NCI-H524 (cell line): Measurements from ENCODE around the gene FBXL16.

Source experiments
- DNase-seq, 2 experiments: peaks; one replicate each; lab custom pipeline; 2025; lab: John Stamatoyannopoulos, UW

The FBXL16 gene

DNA sequence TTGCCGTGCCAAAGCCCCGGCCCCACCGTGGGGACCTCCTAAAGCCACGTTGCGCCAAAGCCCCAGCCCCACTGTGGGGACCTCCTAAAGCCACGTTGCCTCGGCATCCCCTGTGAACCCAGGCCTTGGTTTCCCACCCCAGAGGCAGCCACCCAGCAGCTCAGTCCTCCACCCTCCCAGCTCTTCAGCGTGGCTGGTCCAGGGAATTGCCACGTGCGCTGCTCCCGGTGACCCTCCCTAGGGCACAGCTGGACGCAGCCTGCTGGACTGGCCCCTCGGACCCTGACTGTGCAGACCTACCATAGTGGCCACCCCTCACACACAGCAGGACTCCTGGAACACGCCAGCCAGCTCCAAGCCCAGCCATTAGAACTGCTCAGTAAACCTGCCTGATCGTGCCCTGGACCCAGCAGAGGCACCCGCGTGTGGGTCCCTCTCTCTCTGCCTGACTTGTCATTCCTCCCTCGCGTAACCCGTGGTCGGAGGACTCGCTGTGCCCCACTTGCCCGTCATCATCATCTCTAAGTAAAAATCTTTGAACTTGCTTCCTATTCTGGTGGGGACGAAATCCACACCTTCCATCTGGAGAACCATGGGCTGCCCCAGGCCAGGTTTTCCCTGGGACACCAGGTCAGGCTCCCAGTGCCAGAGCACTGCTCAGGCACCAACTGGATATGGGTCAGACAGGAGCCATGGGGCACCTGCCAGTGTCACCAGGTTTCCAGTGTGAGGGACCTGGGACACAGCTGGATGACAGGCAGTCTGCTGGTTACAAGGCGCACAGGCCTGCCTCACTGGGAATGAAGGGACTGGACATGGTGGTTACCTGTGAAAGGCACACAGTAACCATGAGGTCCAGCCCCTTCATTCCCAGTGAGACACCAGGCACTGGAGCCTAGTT, 29.6 kb upstream of the FBXL16 start:
- DNase-seq, result no peak

- no peak for DNase-seq
These were observed 28.8 kb upstream of the FBXL16 start for GRCh38 chr16:734208-734980.

DNA sequence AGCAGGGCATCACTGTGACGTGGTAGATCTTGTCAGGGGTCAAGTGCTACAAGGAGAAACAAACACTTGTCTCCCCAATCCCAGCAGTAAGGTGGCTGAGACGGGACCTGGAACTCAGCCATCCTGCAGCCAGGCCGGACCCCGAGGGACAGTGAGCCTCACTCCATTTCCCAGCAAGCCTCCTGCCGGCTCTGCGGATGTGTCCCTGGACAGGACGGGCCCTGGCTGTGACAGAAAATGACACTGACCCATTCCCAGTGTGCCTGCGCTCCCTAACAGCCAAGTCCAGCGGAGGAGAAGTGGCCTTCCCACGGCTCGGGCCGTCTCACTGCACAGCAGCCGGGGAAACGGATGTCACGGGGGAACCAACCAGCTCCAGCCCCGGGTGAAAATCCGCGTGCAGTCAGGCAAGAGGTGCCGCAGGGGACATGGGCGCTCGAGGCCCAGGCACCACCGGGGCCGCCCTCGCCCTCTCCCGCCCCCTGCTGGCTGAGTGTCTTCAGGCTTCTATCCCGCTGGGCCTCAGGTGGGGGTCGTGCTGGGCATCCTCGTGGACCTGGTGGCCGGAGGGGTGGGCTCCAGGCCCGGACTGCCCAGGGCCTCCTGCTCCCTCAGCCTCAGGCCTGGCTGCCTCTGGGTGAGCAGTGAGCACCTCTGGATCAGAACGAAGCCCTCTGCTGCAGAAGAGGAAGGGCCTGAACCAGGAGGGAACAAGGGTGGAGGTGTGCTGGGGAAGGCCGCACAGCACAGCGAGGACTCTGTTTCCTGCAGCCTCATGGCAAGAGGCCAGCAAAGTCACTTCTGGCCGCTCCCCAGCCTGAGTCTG, 28.0 kb upstream of the FBXL16 start:
- DNase-seq, result no peak

DNA sequence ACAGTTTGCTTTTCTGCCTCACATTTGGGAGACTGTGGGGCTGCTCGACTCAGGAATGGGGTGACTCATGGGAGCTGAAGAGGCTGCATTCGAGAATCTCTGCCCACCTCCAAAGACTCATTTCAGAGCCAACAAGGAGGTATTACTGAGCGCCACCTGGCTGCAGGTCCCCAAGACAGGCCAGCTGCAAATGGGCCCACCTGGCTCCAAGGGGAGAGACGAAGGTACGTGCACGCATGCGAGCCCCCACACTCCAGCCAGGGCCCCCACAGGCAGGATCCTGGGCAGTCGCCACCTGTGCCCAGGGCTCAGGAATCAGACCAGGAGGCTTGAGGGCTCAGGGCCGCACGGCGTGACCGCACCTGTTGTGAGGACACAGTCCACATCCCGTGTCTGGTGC, 27.3 kb upstream of the FBXL16 start:
- no peak for DNase-seq

DNA sequence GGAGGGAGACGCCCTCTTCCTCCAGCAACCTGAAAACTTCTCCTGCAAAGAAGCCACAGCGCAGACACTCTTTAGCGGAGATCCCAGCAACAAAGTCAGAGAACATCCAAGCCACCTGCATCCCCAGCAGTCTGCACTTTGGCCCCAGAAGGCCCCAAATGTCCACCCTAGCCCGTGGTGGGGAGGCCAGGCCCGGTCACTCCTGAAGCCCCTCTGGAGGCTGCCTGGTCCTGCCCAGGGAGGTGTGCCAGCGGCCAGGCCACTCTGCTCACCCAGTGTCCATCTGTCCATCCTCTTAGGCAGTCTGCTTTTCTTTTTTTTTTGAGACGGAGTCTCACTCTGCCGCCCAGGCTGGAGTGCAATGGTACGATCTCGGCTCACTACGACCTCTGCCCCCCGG, 26.7 kb upstream of the FBXL16 start:
- no peak for DNase-seq

GRCh38 chr16:730666-731509, 25.3 kb upstream of the FBXL16 start:
- DNase-seq, result no peak

GRCh38 chr16:729768-730665, 24.4 kb upstream of the FBXL16 start:
- no peak for DNase-seq

DNA sequence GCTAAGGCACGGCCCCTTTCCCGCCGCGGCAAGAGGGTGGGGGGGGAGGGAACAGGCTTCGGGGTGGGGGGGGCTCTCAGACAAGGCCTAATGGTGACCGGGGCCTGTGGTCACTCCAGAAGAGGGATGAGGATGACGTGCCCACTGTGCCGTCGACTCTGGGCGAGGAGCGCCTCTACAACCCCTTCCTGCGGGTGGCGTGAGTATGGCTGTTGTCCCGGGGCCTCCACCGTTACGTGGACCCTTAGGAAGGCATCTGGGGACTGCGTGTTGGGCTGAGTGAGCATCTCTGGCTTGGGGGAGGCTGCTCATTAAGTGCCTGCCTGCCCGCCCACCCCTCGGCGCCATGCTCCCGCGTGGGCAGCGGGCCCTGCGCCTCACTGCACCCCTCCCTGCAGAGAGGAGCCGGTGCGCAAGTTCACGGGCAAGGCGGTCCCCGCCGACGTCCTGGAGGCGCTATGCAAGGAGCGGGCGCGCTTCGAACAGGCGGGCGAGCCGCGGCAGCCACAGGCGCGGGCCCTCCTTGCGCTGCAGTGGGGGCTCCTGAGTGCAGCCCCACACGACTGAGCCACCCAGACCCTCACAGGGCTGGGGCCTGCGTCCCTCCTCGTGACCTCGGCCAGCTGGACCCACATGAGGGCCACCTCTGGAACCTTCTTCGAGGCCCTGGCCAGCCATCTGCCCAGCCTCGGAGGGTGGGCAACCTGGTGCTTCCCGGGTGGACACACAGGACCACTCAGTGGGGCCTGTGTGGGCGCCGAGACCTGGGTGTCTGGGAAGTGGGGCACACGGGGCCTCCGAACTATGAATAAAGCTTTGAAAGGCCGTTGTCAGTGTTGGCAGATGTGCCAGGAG, 23.5 kb upstream of the FBXL16 start:
- DNase-seq, result no peak

GRCh38 chr16:728131-728889, 22.7 kb upstream of the FBXL16 start:
- DNase-seq, result peak; percentile 56 to 78

- DNase-seq, result no peak
These were observed 21.8 kb upstream of the FBXL16 start for GRCh38 chr16:727291-727977.

DNA sequence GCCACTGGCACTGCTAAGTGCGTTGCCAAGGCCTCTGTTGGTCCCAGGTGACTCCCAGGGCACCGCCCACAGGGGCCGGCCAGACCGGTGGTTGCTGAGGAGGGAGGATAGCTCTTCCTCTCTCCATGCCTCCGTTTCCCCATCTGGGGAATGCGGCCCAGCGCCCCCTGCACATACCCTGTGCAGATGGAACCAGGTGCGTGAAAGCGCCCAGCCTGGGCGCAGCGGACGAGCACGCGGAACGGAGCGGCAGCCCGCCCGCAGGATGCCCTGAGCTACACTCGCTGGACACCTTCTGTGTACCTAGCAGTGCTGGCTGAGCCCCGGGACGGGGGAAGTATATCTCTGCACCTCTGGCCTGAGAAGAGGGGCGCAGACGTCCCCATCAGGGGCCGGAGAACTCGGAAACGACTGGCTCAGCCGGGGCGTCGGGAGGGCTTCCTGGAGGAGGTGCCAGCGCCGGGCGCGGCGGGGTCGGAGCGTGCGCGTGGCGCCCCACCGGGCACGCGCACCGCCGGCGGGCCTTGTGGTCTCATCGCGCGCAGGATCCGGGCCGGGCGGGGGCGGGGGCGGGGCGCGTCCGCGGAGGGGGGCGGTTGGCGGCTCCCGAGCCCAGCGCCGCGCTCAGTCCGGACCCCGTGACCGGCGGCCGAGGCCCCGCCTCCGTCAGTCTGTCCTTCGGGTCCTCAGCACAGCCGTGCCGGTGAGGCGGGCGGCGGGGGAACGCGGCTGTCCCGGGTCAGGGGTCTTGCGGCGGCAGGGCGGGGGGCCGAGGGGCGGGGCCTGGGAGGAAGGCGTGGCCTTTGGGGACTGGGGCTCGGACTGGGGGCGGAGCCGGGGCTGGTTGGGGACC, 21.1 kb upstream of the FBXL16 start, which contains the start of the genes CCDC78 and HAGHL:
Gene CCDC78 (minus strand): TSS at position 6 of the 853 bp plus-strand sequence. CDS start 76 bp downstream, outside the sequence.
Gene HAGHL (plus strand): TSS at position 669 of the 853 bp plus-strand sequence. CDS start 404 bp downstream, outside the sequence.
- DNase-seq, result peak; percentile 42 to 76

DNA sequence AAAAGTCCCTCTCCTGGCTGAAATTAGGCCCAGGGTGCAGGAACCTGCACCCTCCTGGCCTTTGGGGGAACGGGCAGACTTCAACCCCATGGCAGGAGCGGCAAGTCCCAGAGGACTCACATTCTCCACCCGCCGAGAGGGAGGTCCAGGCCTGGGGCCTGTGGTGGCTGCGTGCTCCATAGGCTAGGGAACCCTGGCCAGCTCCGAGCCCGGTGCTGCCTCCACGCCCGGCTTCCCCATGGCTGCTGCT, 20.5 kb upstream of the FBXL16 start:
- DNase-seq, result no peak

DNA sequence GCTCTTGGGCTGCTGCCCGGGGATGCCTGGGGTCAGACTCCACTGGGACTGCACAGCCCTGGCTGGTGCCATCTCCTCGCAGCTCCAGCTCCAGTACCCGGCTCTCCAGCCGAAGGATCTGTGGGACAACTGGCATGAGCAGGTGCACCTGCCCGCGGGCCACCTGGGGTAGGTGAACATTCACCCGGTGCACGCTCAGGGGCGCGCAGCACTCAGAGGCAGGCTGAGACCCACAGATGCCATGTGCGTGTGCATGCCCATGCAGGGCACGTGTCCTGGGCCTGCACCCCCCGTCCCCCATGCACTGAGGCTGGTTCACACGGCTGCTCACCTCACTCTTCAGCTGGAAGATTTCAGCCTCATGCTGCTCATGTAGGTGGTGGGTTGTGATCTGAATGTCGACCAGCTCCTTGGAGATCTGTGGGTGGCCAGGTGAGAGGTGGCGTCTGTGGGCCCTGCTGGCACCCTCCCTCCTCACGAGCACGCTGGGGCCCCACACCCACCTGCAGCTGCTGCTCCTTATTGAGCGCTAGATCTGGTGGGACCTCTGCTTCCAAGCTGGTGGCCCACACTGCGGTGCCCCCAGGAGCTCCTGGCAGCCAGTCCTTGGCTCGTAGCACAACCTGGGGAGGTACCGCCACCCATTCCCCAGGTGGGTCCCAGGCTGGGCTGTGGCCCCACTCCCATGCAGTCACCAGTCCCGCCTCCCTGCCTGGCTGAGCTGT, 20.0 kb upstream of the FBXL16 start:
- DNase-seq, result no peak

DNA sequence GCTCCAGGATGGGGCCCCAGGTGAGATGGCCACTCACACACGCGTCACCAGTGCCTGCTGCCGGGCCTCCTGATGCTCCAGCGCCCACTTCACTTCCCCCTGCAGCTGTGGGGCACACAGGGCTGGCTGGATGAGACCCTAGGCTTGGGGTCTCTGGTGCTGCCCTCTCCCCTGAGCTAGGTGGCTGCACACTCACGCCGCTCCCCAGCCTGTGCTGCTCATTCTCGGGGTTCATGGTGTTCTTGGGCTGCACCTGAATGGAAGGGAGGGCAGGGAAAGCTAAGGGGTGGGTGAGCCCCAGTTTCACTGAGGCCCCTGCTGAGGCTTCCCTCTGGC, 19.4 kb upstream of the FBXL16 start:
- no peak for DNase-seq

DNA sequence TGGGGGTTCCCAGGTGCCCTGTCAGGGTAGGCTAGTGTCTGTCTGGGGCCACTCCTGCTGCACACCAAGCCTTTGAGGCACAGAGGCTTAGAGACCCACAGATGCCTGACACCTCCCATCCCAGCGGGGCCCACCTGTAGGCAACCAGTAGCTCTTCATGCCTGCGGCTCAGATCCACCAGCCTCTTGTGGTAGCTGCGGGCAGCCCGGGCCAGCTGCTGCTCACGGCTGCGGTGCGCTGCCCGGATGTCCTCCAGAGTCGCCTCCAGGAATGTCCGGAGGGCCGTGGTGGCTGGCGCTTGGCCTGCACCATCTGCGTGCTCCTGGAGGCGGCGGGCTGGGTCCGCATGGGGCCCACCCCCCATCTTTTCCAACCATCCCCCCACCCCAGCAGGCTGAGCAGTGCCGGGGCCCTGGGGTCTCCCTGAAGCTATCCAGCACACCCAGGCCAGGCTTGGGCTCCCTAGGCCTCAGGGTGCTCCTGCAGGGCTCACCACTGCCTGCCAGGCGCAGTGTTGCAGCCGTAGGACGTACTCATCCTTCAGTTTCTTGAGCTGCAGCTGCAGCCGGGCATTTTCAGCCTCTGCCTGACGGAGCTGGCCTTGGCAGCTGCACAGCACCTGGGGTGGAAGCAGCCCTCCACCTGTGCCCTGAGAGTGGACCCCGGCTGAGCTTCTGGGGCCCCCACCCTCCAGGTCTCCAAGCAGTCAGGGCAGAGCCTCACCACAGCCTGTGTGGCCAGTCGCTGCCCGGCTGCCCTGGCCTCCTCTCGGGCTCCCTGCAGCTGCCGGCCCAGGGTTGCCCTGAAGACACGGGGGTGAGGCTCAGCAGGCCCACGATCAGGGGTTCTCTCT, 18.8 kb upstream of the FBXL16 start:
- DNase-seq, result no peak

- DNase-seq, result no peak
These were observed 18.1 kb upstream of the FBXL16 start for GRCh38 chr16:723695-724094.
